HCT116 (cell line): ENCODE measurements around the gene DUOXA2. TPM values are rescaled to one million over a fixed set of nuclear protein-coding genes. Genes with fewer than 3 reads are reported as not detected.

Experiments used
- ATAC-seq: fragments of 200-7000 bp; cut with Tn5 transposase; 2 replicates; pipeline ENCODE4 v1.9.1; 2020; ENCODE audit warnings: mild to moderate bottlenecking, moderate library complexity
- BruUV-seq: library from RNA; stranded (reverse); fragments of 400-500 nt; replicated peaks from 2 replicates; lab custom pipeline; 2021; lab: Mats Ljungman, UMichigan
- CTCF ChIA-PET: fragments of 300-600 bp; sonication (Branson Sonifier 250); formaldehyde crosslinking; loops from one replicate; lab custom pipeline; 2021; ENCODE audit warnings: antibody characterized with exemption; lab: Charles Lee
- POLR2A ChIA-PET: fragments of 300-600, 350-600 bp; sonication (Branson Sonifier 250); formaldehyde crosslinking; loops from one replicate; lab custom pipeline; 2021; ENCODE audit warnings: antibody characterized with exemption; lab: Charles Lee
- RAD21 ChIA-PET, 2 experiments: fragments of 300-600 bp; sonication (Branson Sonifier 250); formaldehyde crosslinking; loops; one replicate each; lab custom pipeline; 2023; ENCODE audit warnings: low total read pairs in 2 of 2; ENCODE audit not compliant: uncharacterized antibody in 2 of 2, unreplicated experiment in 2 of 2, low non-redundant PET in 1 of 2; lab: Charles Lee
- DNase-seq: peaks from one replicate; pipeline ENCODE4 v3.0.0-alpha.2; 2010; ENCODE audit warnings: low read depth, low spot score
- H2AFZ ChIP-seq: fragments of 200-600 bp; shearing (Covaris generic), sonication (generic); 2 replicates; pipeline ENCODE4 v1.6.1; 2017; ENCODE audit warnings: low read depth, mixed run types, mixed read lengths, antibody characterized with exemption, low read length; ENCODE audit not compliant: poor library complexity, severe bottlenecking
- H3K27ac ChIP-seq: 2 replicates; pipeline ENCODE4 v1.5.1; 2012; ENCODE audit warnings: low read depth, low read length
- H3K27me3 ChIP-seq: fragments of 200-600 bp; sonication (generic); 2 replicates; pipeline ENCODE4 v1.6.1; 2016; ENCODE audit warnings: mixed run types, low read length, mixed read lengths; ENCODE audit not compliant: insufficient read depth
- H3K36me3 ChIP-seq, 2 experiments: fragments of 200-500 bp in 1 of 2; fragments of 200-600 bp in 1 of 2; sonication (Bioruptor generic) in 1 of 2; sonication (generic) in 1 of 2; 2 replicates each; pipeline versions ENCODE4 v1.5.1 to v1.6.1; 2014 to 2016; ENCODE audit warnings: low read length in 2 of 2, inconsistent platforms in 1 of 2, mixed read lengths in 1 of 2, mixed run types in 1 of 2; ENCODE audit not compliant: insufficient read depth in 2 of 2, control insufficient read depth in 1 of 2
- H3K4me1 ChIP-seq, 2 experiments: fragments of 200-600 bp in 1 of 2; sonication (generic) in 1 of 2; 2 replicates each; pipeline versions ENCODE4 v1.5.1 to v1.6.1; 2012 to 2017; ENCODE audit warnings: low read length in 2 of 2, inconsistent platforms in 1 of 2, mild to moderate bottlenecking in 1 of 2, mixed read lengths in 1 of 2, mixed run types in 1 of 2, moderate library complexity in 1 of 2; ENCODE audit not compliant: insufficient read depth in 2 of 2, control insufficient read depth in 1 of 2
- H3K4me2 ChIP-seq: fragments of 200-600 bp; sonication (generic); 2 replicates; pipeline ENCODE4 v1.6.1; 2017; ENCODE audit warnings: mixed run types, low read length, mixed read lengths
- H3K4me3 ChIP-seq, 2 experiments: fragments of 200-600 bp in 1 of 2; sonication (generic) in 1 of 2; replicated peaks in 1 of 2; 2 replicates each; pipeline ENCODE4 v1.5.1; 2011 to 2016; ENCODE audit warnings: low read length in 2 of 2, control low read depth in 1 of 2, low read depth in 1 of 2, mild to moderate bottlenecking in 1 of 2, mixed read lengths in 1 of 2, mixed run types in 1 of 2
- H3K79me2 ChIP-seq: fragments of 200-600 bp; sonication (generic); 2 replicates; pipeline ENCODE4 v1.6.1; 2017; ENCODE audit warnings: mild to moderate bottlenecking, mixed run types, low read length, moderate library complexity, mixed read lengths; ENCODE audit not compliant: insufficient read depth
- H3K9ac ChIP-seq: fragments of 200-600 bp; sonication (generic); 2 replicates; pipeline ENCODE4 v1.6.1; 2016; ENCODE audit warnings: low read length, mixed read lengths
- H3K9me2 ChIP-seq: fragments of 200-600 bp; sonication (generic), shearing (Covaris generic); 2 replicates; pipeline ENCODE4 v1.6.1; 2017; ENCODE audit warnings: mixed run types, mild to moderate bottlenecking, moderate library complexity; ENCODE audit not compliant: insufficient read depth
- H3K9me3 ChIP-seq, 2 experiments: fragments of 200-500 bp in 1 of 2; fragments of 200-600 bp in 1 of 2; sonication (Bioruptor generic) in 1 of 2; sonication (generic) in 1 of 2; 2 replicates each; pipeline ENCODE4 v1.6.1; 2014 to 2017; ENCODE audit warnings: low read length in 2 of 2, mixed read lengths in 2 of 2, inconsistent platforms in 1 of 2, low read depth in 1 of 2, mild to moderate bottlenecking in 1 of 2, mixed run types in 1 of 2, moderate library complexity in 1 of 2; ENCODE audit not compliant: control insufficient read depth in 1 of 2, insufficient read depth in 1 of 2
- H4K20me1 ChIP-seq: fragments of 200-600 bp; sonication (generic), shearing (Covaris generic); 2 replicates; pipeline ENCODE4 v1.6.1; 2017; ENCODE audit warnings: mixed run types, mild to moderate bottlenecking, moderate library complexity; ENCODE audit not compliant: insufficient read depth
- ELF1 ChIP-seq: IDR thresholded peaks from 2 replicates; pipeline ENCODE4 v1.6.1; 2012; ENCODE audit warnings: low read depth, borderline replicate concordance
- EZH2phosphoT487 ChIP-seq: fragments of 200-600 bp; IDR thresholded peaks from 2 replicates; pipeline ENCODE4 v1.6.1; 2018; ENCODE audit warnings: antibody characterized with exemption, borderline replicate concordance
- FOSL1 ChIP-seq: IDR thresholded peaks from 2 replicates; pipeline ENCODE4 v1.6.1; 2012; ENCODE audit warnings: low read depth
- JUND ChIP-seq: IDR thresholded peaks from 2 replicates; pipeline ENCODE4 v1.6.1; 2012
- POLR2A ChIP-seq: IDR thresholded peaks from 2 replicates; pipeline ENCODE4 v1.7.0; 2011; ENCODE audit warnings: borderline replicate concordance; ENCODE audit not compliant: insufficient read depth, insufficient read length; ENCODE audit errors: extremely low read depth
- POLR2AphosphoS5 ChIP-seq: IDR thresholded peaks from 2 replicates; pipeline ENCODE4 v1.6.1; 2011; ENCODE audit warnings: mild to moderate bottlenecking, low read depth, low read length, moderate library complexity
- RAD21 ChIP-seq: IDR thresholded peaks from 2 replicates; pipeline ENCODE4 v1.6.1; 2012; ENCODE audit warnings: low read depth, mild to moderate bottlenecking
- SIN3A ChIP-seq: IDR thresholded peaks from 2 replicates; pipeline ENCODE4 v1.6.1; 2012; ENCODE audit warnings: low read depth
- TCF7L2 ChIP-seq: IDR thresholded peaks from 2 replicates; pipeline ENCODE4 v1.7.0; 2011; ENCODE audit warnings: borderline replicate concordance, inconsistent platforms; ENCODE audit not compliant: insufficient read depth, insufficient read length; ENCODE audit errors: extremely low read depth
- intact Hi-C: fragments of 100-400 bp; cut with micrococcal nuclease; formaldehyde crosslinking; loops from 2 replicates; pipeline ENCODE4 v1.10.0; 2022
- total RNA-seq: library from RNA; stranded (reverse); gene quantifications from one replicate; pipeline ENCODE4 v1.2.1, GENCODE V29; 2021; ENCODE audit not compliant: unreplicated experiment

Gene DUOXA2
- total RNA-seq, 1 experiment from 2014 or later, result not detected

- peaks cover 0 to 2% of the 10 kb centered on the region in 2 experiments; a peak in 1 of 4 replicates for H3K36me3 ChIP-seq
Observed at GRCh38 chr15:45149060-45149459, 34.9 kb downstream of the DUOXA2 start.

DNA sequence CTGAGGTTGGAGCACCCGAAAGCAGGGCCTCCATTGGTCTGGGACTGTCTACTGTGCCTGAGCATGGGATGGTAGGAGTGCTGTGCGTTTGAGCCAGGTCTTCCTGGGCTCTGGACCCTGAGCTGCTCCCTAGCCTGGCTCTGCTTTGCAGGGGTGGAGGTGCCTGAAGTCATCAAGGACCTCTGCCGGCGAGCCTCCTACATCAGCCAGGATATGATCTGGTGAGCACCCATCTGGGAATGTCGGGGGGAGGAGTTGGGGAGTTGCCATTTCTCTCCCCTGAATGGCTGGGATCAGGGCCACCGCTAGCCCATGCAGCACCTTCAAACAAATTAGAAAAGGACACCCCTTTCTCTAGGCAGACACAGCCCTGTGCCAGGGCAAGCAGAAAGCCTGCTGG, 36.4 kb downstream of the DUOXA2 start:
- Histone ChIP-seq H3K4me3 (no peak overlapping the region), H3K4me2 (no peak overlapping the region), H3K9ac (no peak overlapping the region), H3K27me3 (no peaks in the 10 kb centered on the region), H3K9me2 (no peaks in the 10 kb centered on the region), H3K9me3 (no peaks in the 10 kb centered on the region), H4K20me1 (no peaks in the 10 kb centered on the region), H3K27ac (no peak overlapping the region), H3K36me3 (peaks cover 0 to 2% of the 10 kb centered on the region in 2 experiments; a peak in 1 of 4 replicates), H3K4me1 (peaks cover 0 to 4% of the 10 kb centered on the region in 2 experiments; a peak in 1 of 4 replicates), H3K79me2 (no peaks in the 10 kb centered on the region), H2AFZ (no peak overlapping the region)
- DNase-seq (no peak), ATAC-seq (peak; percentile 12; the same call in 1 of the 2 replicates)
- RAD21 ChIA-PET, result no interaction called here
- CTCF ChIA-PET, result interaction anchor here (1.1 to 1.2 kb wide), 2 partner anchors 24 to 32 kb away, joined by 3 read pairs; no protein-coding TSS in a partner anchor
- POLR2A ChIA-PET, result no interaction called here
- TF ChIP-seq POLR2AphosphoS5, result no peak
- no peak for TF ChIP-seq FOSL1
- no peak for TF ChIP-seq JUND
- TF ChIP-seq TCF7L2, result no peak
- no peak for TF ChIP-seq RAD21
- no TSS peak for BruUV-seq
- intact Hi-C loops, result no loop called here

More at GRCh38 chr15:45149060-45149459, 34.9 kb downstream of the DUOXA2 start:
- H3K9me3 ChIP-seq, result no peaks in the 10 kb centered on the region
- H3K4me3 ChIP-seq, result no peak overlapping the region
- intact Hi-C loops, result no loop called here
- no peaks in the 10 kb centered on the region for H3K79me2 ChIP-seq
- RAD21 ChIA-PET, result no interaction called here
- H3K27me3 ChIP-seq, result no peaks in the 10 kb centered on the region
- no peak overlapping the region for H3K9ac ChIP-seq
- DNase-seq, result no peak
- H3K4me2 ChIP-seq, result no peak overlapping the region
- H4K20me1 ChIP-seq, result no peaks in the 10 kb centered on the region
- no peak for ATAC-seq
- H3K9me2 ChIP-seq, result no peaks in the 10 kb centered on the region
- peaks cover 0 to 4% of the 10 kb centered on the region in 2 experiments; a peak in 1 of 4 replicates for H3K4me1 ChIP-seq
- TF ChIP-seq POLR2A (no peak), EZH2phosphoT487 (no peak), TCF7L2 (no peak), ELF1 (no peak), SIN3A (no peak)
- BruUV-seq, result no TSS peak
- no peak overlapping the region for H3K27ac ChIP-seq
- CTCF ChIA-PET, result interaction anchor here (1.2 kb wide), 1 partner anchor 14 kb away, joined by 5 read pairs; no protein-coding TSS in a partner anchor
- POLR2A ChIA-PET, result no interaction called here
- H2AFZ ChIP-seq, result no peak overlapping the region
